NCI-H146 treated with DMSO at 0.1 percent for 48 hours (cell line): ENCODE data around the gene LARGE1.

Experiments
- DNase-seq: peaks from one replicate; lab custom pipeline; 2025; ENCODE audit not compliant: unreplicated experiment; lab: John Stamatoyannopoulos, UW

LARGE1 gene

GRCh38 chr22:33606504-33606903 lies 313.8 kb downstream of the LARGE1 start:
- DNase-seq = no peak

GRCh38 chr22:33605666-33606065 lies 314.6 kb downstream of the LARGE1 start:
- DNase-seq = peak; percentile 81

- DNase-seq = no peak
Observed at GRCh38 chr22:33605221-33605620, 315.1 kb downstream of the LARGE1 start.

GRCh38 chr22:33601062-33601461 lies 319.2 kb downstream of the LARGE1 start:
- DNase-seq = no peak

- DNase-seq = no peak
Observed at GRCh38 chr22:33600595-33600994, 319.7 kb downstream of the LARGE1 start.

- no peak for DNase-seq
Observed at GRCh38 chr22:33600113-33600512, 320.2 kb downstream of the LARGE1 start.

- DNase-seq = no peak
Observed at GRCh38 chr22:33599596-33599995, 320.7 kb downstream of the LARGE1 start.

GRCh38 chr22:33598821-33599220 lies 321.5 kb downstream of the LARGE1 start:
- no peak for DNase-seq

- DNase-seq = peak; percentile 51
Observed at GRCh38 chr22:33597274-33597985, 322.8 kb downstream of the LARGE1 start.

GRCh38 chr22:33593818-33594217 lies 326.5 kb downstream of the LARGE1 start:
- DNase-seq = no peak

- no peak for DNase-seq
Observed at GRCh38 chr22:33591946-33592345, 328.3 kb downstream of the LARGE1 start.

- no peak for DNase-seq
Observed at GRCh38 chr22:33589297-33589696, 331.0 kb downstream of the LARGE1 start.

- no peak for DNase-seq
Observed at GRCh38 chr22:33588860-33589259, 331.4 kb downstream of the LARGE1 start.

GRCh38 chr22:33584152-33584551 lies 336.1 kb downstream of the LARGE1 start:
- DNase-seq = no peak

- DNase-seq = no peak
Observed at GRCh38 chr22:33582822-33583400, 337.4 kb downstream of the LARGE1 start.

- no peak for DNase-seq
Observed at GRCh38 chr22:33580310-33580709, 340.0 kb downstream of the LARGE1 start.

GRCh38 chr22:33579448-33580093 lies 340.7 kb downstream of the LARGE1 start:
- no peak for DNase-seq

- DNase-seq = no peak
Observed at GRCh38 chr22:33578752-33579151, 341.5 kb downstream of the LARGE1 start.

GRCh38 chr22:33577862-33578411 lies 342.3 kb downstream of the LARGE1 start:
- no peak for DNase-seq

- DNase-seq = no peak
Observed at GRCh38 chr22:33576205-33576604, 344.1 kb downstream of the LARGE1 start.

GRCh38 chr22:33575771-33576170 lies 344.5 kb downstream of the LARGE1 start:
- no peak for DNase-seq

- DNase-seq = no peak
Observed at GRCh38 chr22:33575041-33575440, 345.2 kb downstream of the LARGE1 start.
